OCI-LY7 (cell line): ENCODE results near the gene XPR1.

Source experiments
- EZH2phosphoT487 ChIP-seq: fragments of 200-600 bp; sonication (generic); IDR thresholded peaks from 2 replicates; pipeline ENCODE4 v1.6.1; 2018; ENCODE audit warnings: low read depth, borderline replicate concordance, mild to moderate bottlenecking, mixed run types, antibody characterized with exemption, low read length, moderate library complexity, mixed read lengths
- TF ChIP-seq, protein P1 (sequence below): fragments of 200-600 bp; sonication (generic); conservative IDR thresholded peaks from 2 replicates; pipeline ENCODE4 v1.5.1; 2014; ENCODE audit warnings: mild to moderate bottlenecking, antibody characterized with exemption, low read length, moderate library complexity, mixed read lengths

DNA sequence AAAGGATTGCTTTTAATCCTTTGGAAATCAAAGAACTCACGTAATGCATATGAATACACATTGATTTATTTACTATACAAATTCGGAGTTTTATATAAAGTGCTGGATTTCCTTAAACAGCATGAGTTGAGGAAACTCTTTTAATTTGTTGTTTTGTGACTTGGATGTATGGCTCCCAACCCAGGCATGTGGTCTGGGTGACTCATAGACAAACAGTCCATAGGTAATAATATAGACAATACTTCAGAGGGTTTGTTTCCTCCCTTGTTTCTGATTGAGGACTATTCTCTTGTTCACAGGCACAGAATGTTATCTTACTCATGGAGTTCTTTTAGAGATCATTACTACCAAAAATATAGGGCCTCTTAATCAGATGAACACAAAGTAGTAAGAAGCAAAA lies 43.8 kb downstream of the XPR1 start:
- TF ChIP-seq, protein P1, sequence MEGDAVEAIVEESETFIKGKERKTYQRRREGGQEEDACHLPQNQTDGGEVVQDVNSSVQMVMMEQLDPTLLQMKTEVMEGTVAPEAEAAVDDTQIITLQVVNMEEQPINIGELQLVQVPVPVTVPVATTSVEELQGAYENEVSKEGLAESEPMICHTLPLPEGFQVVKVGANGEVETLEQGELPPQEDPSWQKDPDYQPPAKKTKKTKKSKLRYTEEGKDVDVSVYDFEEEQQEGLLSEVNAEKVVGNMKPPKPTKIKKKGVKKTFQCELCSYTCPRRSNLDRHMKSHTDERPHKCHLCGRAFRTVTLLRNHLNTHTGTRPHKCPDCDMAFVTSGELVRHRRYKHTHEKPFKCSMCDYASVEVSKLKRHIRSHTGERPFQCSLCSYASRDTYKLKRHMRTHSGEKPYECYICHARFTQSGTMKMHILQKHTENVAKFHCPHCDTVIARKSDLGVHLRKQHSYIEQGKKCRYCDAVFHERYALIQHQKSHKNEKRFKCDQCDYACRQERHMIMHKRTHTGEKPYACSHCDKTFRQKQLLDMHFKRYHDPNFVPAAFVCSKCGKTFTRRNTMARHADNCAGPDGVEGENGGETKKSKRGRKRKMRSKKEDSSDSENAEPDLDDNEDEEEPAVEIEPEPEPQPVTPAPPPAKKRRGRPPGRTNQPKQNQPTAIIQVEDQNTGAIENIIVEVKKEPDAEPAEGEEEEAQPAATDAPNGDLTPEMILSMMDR = no peak
- no peak for TF ChIP-seq EZH2phosphoT487
